Astrocyte of the spinal cord (primary cell): ENCODE data around the gene LVRN.

Experiments used
- DNase-seq: peaks from one replicate; pipeline ENCODE4 v3.0.0; 2011; ENCODE audit warnings: low read depth, low spot score
- H3K4me3 ChIP-seq: 2 replicates; pipeline ENCODE4 v1.5.1; 2011; ENCODE audit warnings: low read depth, mild to moderate bottlenecking, low read length, moderate library complexity
- in situ Hi-C: cut with HindIII; loops from 2 replicates; pipeline ENCODE4 v1.10.0; 2017; ENCODE audit warnings: low sequenced_read_pairs
- TF ChIP-seq, protein P1 (sequence below): IDR thresholded peaks from 2 replicates; pipeline ENCODE4 v1.5.1; 2012; ENCODE audit warnings: low read depth, mild to moderate bottlenecking, low read length, inconsistent platforms

The LVRN gene

DNA sequence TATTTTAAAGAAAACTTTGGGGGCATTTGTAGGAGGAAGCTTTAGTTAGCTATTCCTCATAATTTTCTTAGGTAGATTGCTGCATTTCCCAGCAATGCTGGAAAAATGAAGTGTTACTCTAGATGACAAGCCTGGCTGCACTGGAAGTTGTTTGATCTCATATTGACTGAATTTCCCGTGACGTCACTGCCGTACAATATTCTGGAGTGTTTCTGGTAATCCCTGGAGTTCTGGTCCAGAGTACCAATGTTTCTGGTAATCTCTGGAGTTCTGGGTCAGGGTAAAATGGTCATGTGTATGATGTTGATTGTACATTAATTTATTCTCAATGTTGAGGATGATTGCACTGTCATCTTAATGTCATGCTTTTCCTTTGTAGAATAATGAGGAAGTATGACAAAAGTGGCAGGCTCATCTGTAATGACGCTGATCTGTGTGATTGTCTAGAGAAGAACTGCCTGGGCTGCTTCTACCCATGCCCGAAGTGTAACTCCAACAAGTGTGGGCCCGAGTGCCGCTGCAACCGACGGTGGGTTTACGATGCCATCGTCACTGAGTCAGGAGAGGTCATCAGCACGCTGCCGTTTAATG, 96.2 kb downstream of the LVRN start:
- in situ Hi-C loops = no loop called here
- no peak overlapping the region for H3K4me3 ChIP-seq
- TF ChIP-seq, protein P1, sequence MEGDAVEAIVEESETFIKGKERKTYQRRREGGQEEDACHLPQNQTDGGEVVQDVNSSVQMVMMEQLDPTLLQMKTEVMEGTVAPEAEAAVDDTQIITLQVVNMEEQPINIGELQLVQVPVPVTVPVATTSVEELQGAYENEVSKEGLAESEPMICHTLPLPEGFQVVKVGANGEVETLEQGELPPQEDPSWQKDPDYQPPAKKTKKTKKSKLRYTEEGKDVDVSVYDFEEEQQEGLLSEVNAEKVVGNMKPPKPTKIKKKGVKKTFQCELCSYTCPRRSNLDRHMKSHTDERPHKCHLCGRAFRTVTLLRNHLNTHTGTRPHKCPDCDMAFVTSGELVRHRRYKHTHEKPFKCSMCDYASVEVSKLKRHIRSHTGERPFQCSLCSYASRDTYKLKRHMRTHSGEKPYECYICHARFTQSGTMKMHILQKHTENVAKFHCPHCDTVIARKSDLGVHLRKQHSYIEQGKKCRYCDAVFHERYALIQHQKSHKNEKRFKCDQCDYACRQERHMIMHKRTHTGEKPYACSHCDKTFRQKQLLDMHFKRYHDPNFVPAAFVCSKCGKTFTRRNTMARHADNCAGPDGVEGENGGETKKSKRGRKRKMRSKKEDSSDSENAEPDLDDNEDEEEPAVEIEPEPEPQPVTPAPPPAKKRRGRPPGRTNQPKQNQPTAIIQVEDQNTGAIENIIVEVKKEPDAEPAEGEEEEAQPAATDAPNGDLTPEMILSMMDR = no peak

DNA sequence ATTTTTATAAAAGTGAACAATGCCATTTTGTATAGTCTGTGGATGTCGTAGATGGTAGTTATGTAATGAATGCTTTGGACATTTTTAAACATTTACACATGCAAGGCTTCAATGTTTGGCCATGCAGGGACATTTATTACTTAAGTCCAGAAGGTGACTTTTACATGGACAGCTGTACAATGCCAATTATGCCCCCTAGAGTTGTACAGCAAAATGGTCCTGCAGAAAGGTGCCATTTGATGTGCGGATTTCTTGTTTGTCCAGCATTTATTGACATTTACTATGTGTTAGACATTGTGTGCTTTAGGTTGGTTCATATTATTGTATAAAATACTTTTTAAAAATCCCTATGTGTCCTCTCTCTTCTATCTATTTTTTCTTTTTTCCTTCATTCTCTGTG, 100.1 kb downstream of the LVRN start:
- no peak overlapping the region for H3K4me3 ChIP-seq
- in situ Hi-C loops = no loop called here
- TF ChIP-seq, protein P1 = no peak

More for the DNA sequence above, 96.2 kb downstream of the LVRN start:
- DNase-seq = no peak

DNA sequence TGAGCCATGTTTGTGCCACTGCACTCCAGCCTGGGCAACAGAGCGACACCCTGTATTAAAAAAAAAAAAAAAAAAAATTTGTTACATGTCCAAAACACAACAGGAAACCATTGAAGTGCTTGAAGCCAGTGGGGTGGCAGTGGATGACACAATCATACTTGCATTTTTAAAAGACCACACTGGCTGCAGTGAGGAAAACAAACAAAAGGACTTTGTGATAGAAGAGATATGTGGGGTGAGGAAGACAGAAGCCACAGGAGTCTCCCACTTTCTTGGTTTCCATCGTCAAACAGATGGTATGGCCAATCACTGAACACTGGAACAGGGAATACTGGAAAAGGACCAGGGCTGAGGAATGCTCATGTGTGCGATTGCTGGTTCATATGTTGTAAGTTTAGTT, 101.7 kb downstream of the LVRN start:
- no peak overlapping the region for H3K4me3 ChIP-seq
- in situ Hi-C loops = no loop called here
- DNase-seq = peak; percentile 29
- TF ChIP-seq, protein P1 = no peak

More for the DNA sequence above, 100.1 kb downstream of the LVRN start:
- no peak for DNase-seq

DNA sequence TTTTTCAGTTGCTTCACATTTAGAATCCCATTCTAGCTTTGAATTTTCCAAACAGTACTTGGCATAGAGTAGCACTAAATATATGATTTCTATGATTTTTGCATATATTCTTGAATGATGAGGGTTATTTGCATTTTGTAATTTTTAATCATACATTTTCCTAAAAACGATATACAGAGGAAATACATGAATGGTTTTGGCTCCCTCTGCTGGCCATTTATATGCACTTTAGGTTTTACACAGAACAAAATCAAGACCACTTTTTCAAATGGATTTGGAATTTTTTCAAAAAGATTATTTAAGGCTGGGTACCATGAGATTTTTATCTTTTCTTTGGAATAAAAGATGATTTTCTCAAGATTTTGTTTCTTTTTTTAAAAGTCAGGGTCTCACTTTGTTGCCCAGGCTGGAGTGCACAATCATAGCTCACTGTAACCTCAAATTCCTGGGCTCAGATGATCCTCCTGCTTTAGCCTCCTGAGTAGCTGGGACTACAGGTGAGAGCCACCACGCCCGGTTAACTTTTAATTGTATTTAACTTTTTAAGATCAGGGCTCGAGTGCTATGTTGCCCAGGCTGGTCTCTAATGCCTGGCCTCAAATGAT, 105.9 kb downstream of the LVRN start:
- no peak overlapping the region for H3K4me3 ChIP-seq
- TF ChIP-seq, protein P1 = peak; percentile 63
- in situ Hi-C loops = no loop called here
- peak; percentile 68 for DNase-seq

DNA sequence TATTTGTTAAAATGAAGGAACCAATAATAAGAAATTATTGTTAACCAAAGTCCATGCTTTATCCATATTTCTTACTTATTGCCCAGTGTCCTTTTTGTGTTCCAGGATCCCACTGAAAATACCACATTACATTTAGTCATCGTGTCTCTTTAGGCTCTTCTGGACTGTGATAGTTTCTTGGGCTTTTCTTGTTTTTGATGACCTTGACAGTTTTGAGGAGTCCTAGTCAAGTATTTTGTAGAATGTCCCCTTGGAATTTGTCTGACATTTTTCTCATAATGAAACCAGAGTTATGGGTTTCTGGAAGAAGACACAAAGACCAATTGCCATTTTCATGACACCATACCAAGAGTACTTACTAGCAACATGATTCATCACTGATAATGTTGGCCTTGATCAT, 108.9 kb downstream of the LVRN start:
- H3K4me3 ChIP-seq = no peak overlapping the region
- no peak for DNase-seq
- TF ChIP-seq, protein P1 = no peak
- in situ Hi-C loops = no loop called here

DNA sequence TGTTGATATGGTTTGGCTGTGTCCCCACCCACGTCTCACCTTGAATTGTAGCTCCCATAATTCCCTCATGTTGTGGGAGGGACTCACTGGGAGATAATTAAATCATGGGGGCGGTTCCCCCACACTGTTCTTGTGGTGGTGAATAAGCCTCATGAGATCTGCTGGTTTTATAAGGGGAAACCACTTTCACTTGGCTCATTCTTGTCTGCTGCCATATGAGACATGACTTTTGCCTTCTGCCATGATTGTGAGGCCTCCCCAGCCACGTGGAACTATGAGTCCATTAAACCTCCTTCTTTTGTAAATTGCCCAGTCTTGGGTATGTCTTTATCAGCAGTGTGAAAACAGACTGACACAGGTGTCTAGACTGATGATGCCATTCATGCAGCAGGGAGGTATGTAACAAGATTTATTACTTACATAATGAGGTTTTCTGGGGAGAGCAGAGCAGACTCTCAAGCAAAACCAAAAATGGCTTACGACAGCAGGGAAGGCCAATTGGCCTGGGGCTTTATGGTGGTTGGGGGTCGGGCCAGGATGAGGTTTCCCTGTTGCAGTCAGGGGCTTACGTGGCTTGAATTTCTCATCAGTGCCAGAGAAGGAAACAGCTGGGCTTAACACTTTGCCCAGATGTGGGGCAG, 113.0 kb downstream of the LVRN start:
- peak; percentile 9 for DNase-seq
- in situ Hi-C loops = no loop called here

More for the DNA sequence above, 113.0 kb downstream of the LVRN start:
- TF ChIP-seq, protein P1 = no peak
- H3K4me3 ChIP-seq = no peak overlapping the region
